TTC549 (cell line): ENCODE measurements around the gene TTC23.

Source experiments
- FAIRE-seq: peaks from 2 replicates; lab custom pipeline; 2012; peaks lifted over from hg19 to GRCh38; lab: Jason Lieb, UNC

The TTC23 gene

GRCh38 chr15:99101501-99101900 lies 147.9 kb downstream of the TTC23 start:
- no peak for FAIRE-seq

GRCh38 chr15:99100245-99101173 lies 148.9 kb downstream of the TTC23 start:
- no peak for FAIRE-seq

- FAIRE-seq = no peak
Observed at GRCh38 chr15:99099661-99100060, 149.7 kb downstream of the TTC23 start.

GRCh38 chr15:99098991-99099390 lies 150.4 kb downstream of the TTC23 start:
- FAIRE-seq = no peak

GRCh38 chr15:99098426-99098825 lies 151.0 kb downstream of the TTC23 start:
- FAIRE-seq = no peak

- FAIRE-seq = no peak
Observed at GRCh38 chr15:99097441-99098410, 151.7 kb downstream of the TTC23 start.

- no peak for FAIRE-seq
Observed at GRCh38 chr15:99096894-99097426, 152.4 kb downstream of the TTC23 start.

- FAIRE-seq = no peak
Observed at GRCh38 chr15:99096173-99096893, 153.0 kb downstream of the TTC23 start.

- no peak for FAIRE-seq
Observed at GRCh38 chr15:99095626-99096025, 153.8 kb downstream of the TTC23 start.

GRCh38 chr15:99092554-99093172 lies 156.7 kb downstream of the TTC23 start:
- no peak for FAIRE-seq

GRCh38 chr15:99090938-99091337 lies 158.4 kb downstream of the TTC23 start:
- no peak for FAIRE-seq

GRCh38 chr15:99090011-99090699 lies 159.2 kb downstream of the TTC23 start:
- no peak for FAIRE-seq

GRCh38 chr15:99087405-99087943 lies 161.9 kb downstream of the TTC23 start:
- FAIRE-seq = no peak

- FAIRE-seq = no peak
Observed at GRCh38 chr15:99086327-99086667, 163.1 kb downstream of the TTC23 start.
